Keratinocyte (primary cell): ENCODE measurements around the gene ROMO1. TPM values are rescaled to one million over a fixed set of nuclear protein-coding genes. Genes with fewer than 3 reads are reported as not detected.

Experiments
- DNase-seq: peaks from one replicate; pipeline ENCODE4 v3.0.0-alpha.2; 2011; ENCODE audit warnings: low read depth, missing footprints, low spot score
- FAIRE-seq: peaks from 2 replicates; lab custom pipeline; 2011; peaks lifted over from hg19 to GRCh38; lab: Jason Lieb, UNC
- H2AFZ ChIP-seq: 2 replicates; pipeline ENCODE4 v1.6.0; 2012; ENCODE audit warnings: low read length, control low read depth, inconsistent platforms; ENCODE audit not compliant: control insufficient read depth
- H3K27ac ChIP-seq: 2 replicates; pipeline ENCODE4 v1.5.1; 2011; ENCODE audit warnings: low read length; ENCODE audit not compliant: control insufficient read depth, insufficient read depth
- H3K27me3 ChIP-seq: 3 replicates; pipeline ENCODE4 v1.6.0; 2011; ENCODE audit warnings: low read length; ENCODE audit not compliant: control insufficient read depth, insufficient read depth; ENCODE audit errors: extremely low read depth
- H3K36me3 ChIP-seq, 2 experiments: 2 replicates in 1 of 2; 3 replicates in 1 of 2; pipeline ENCODE4 v1.5.1; 2011; ENCODE audit warnings: low read length in 2 of 2, mild to moderate bottlenecking in 1 of 2; ENCODE audit not compliant: control insufficient read depth in 2 of 2, insufficient read depth in 2 of 2; ENCODE audit errors: extremely low read depth in 1 of 2
- H3K4me1 ChIP-seq: 3 replicates; pipeline ENCODE4 v1.5.1; 2011; ENCODE audit warnings: low read length; ENCODE audit not compliant: control insufficient read depth, insufficient read depth; ENCODE audit errors: extremely low read depth
- H3K4me2 ChIP-seq: 3 replicates; pipeline ENCODE4 v1.6.0; 2011; ENCODE audit warnings: low read depth, low read length; ENCODE audit not compliant: control insufficient read depth, insufficient read depth; ENCODE audit errors: extremely low read depth
- H3K4me3 ChIP-seq, 3 experiments: fragments of 200-600 bp in 1 of 3; sonication (generic) in 1 of 3; 2 replicates in 2 of 3; 3 replicates in 1 of 3; pipeline ENCODE4 v1.5.1; 2011 to 2016; ENCODE audit warnings: low read length in 3 of 3, mild to moderate bottlenecking in 3 of 3, control low read depth in 2 of 3, inconsistent platforms in 1 of 3, low read depth in 1 of 3, mixed read lengths in 1 of 3, mixed run types in 1 of 3, moderate library complexity in 1 of 3; ENCODE audit not compliant: control insufficient read depth in 2 of 3, insufficient read depth in 2 of 3; ENCODE audit errors: extremely low read depth in 1 of 3
- H3K79me2 ChIP-seq: 2 replicates; pipeline ENCODE4 v1.6.0; 2012; ENCODE audit warnings: low read length; ENCODE audit not compliant: control insufficient read depth, insufficient read depth
- H3K9ac ChIP-seq: 3 replicates; pipeline ENCODE4 v1.6.0; 2011; ENCODE audit warnings: low read length; ENCODE audit not compliant: control insufficient read depth, insufficient read depth; ENCODE audit errors: extremely low read depth
- H3K9me1 ChIP-seq: 3 replicates; pipeline ENCODE4 v1.6.0; 2011; ENCODE audit warnings: low read length; ENCODE audit not compliant: control insufficient read depth, insufficient read depth; ENCODE audit errors: extremely low read depth
- H3K9me3 ChIP-seq: 2 replicates; pipeline ENCODE4 v1.5.1; 2012; ENCODE audit warnings: low read depth, low read length; ENCODE audit not compliant: control insufficient read depth
- H4K20me1 ChIP-seq: 3 replicates; pipeline ENCODE4 v1.6.0; 2011; ENCODE audit warnings: low read length; ENCODE audit not compliant: control insufficient read depth, insufficient read depth; ENCODE audit errors: extremely low read depth
- CTCF ChIP-seq, 3 experiments: IDR thresholded peaks in 1 of 3; conservative IDR thresholded peaks in 1 of 3; optimal IDR thresholded peaks in 1 of 3; 2 replicates in 2 of 3; 3 replicates in 1 of 3; pipeline versions ENCODE3 to v1.5.1; 2011; ENCODE audit warnings: low read length in 3 of 3, mild to moderate bottlenecking in 3 of 3, moderate library complexity in 2 of 3, control low read depth in 1 of 3, inconsistent platforms in 1 of 3; ENCODE audit not compliant: insufficient read depth in 2 of 3; ENCODE audit errors: extremely low read depth in 1 of 3
- EZH2 ChIP-seq: IDR thresholded peaks from one replicate; pipeline ENCODE4 v1.6.1; 2012; ENCODE audit warnings: inconsistent platforms, mild to moderate bottlenecking, low read length, moderate library complexity
- dilution Hi-C: fragments of 300-500 bp; cut with MboI; formaldehyde crosslinking; loops from one replicate; pipeline ENCODE4 v1.7.0; 2020; ENCODE audit warnings: low sequenced_read_pairs; ENCODE audit not compliant: extremely low pct_ligation_motif_present
- polyA plus RNA-seq, 5 experiments: library from polyadenylated mRNA; depleted of rRNA in 3 of 5; stranded (reverse) in 3 of 5; stranded (forward) in 1 of 5; unstranded in 1 of 5; fragments of >200 nt; gene quantifications; 1 replicate in 1 of 5; 2 replicates in 3 of 5; 3 replicates in 1 of 5; pipeline versions ENCODE4 v1.2.1 to v1.2.3, GENCODE V29; 2011 to 2012; ENCODE audit warnings: missing spikeins in 2 of 5, low read depth in 1 of 5, low replicate concordance in 1 of 5

ROMO1 gene
- polyA plus RNA-seq, 1 donor (not counting 4 experiments of a cell fraction or from before 2014, with no cell fraction given), result 195 TPM

- Histone ChIP-seq H3K4me3 (no peak overlapping the region), H3K9me3 (no peaks in the 10 kb centered on the region), H3K9ac (no peak overlapping the region), H3K9me1 (no peaks in the 10 kb centered on the region), H3K4me2 (no peak overlapping the region), H3K79me2 (peaks cover 94% of the 10 kb centered on the region), H3K4me1 (no peaks in the 10 kb centered on the region), H3K36me3 (peaks cover 28 to 54% of the 10 kb centered on the region in 2 experiments), H2AFZ (no peak overlapping the region), H3K27me3 (no peaks in the 10 kb centered on the region), H4K20me1 (peaks cover 57% of the 10 kb centered on the region), H3K27ac (no peak overlapping the region)
- TF ChIP-seq CTCF (optimal IDR thresholded peaks at IDR 0.05 in 1 of 3, IDR thresholded peaks at IDR 0.05 in 1 of 3, conservative IDR thresholded peaks at IDR 0.05 in 1 of 3; ENCODE audit: extremely low read depth in 1 of 3, insufficient read depth in 2 of 3, low read length in 3 of 3) (no peak), EZH2 (no peak)
- dilution Hi-C loops, result no loop called here
- DNase-seq (no peak), FAIRE-seq (no peak)
Observed at GRCh38 chr20:35729283-35729807, 30.1 kb downstream of the ROMO1 start.

- Histone ChIP-seq H3K27me3 (no peaks in the 10 kb centered on the region), H3K27ac (no peak overlapping the region), H3K9me1 (peaks cover 2% of the 10 kb centered on the region), H4K20me1 (peaks cover 59% of the 10 kb centered on the region), H3K4me2 (no peak overlapping the region), H3K79me2 (peaks cover 95% of the 10 kb centered on the region), H3K9ac (no peak overlapping the region), H3K36me3 (peaks cover 30 to 56% of the 10 kb centered on the region in 2 experiments), H3K4me1 (peaks cover under 1% of the 10 kb centered on the region), H3K4me3 (no peak overlapping the region), H2AFZ (no peak overlapping the region), H3K9me3 (no peaks in the 10 kb centered on the region)
- TF ChIP-seq CTCF (optimal IDR thresholded peaks at IDR 0.05 in 1 of 3, IDR thresholded peaks at IDR 0.05 in 1 of 3, conservative IDR thresholded peaks at IDR 0.05 in 1 of 3; ENCODE audit: extremely low read depth in 1 of 3, insufficient read depth in 2 of 3, low read length in 3 of 3) (no peak), EZH2 (no peak)
- no peak for DNase-seq
- no peak for FAIRE-seq
- dilution Hi-C loops, result no loop called here
Observed at GRCh38 chr20:35729836-35730582, 30.8 kb downstream of the ROMO1 start.
